ENCODE data around the gene EMC9. TPM values are rescaled to one million over a fixed set of nuclear protein-coding genes. Genes with fewer than 3 reads are reported as not detected.

Gene EMC9
- total and polyA plus RNA-seq, 8 donors: 13.5 to 24.3 (median 22.5) TPM

DNA sequence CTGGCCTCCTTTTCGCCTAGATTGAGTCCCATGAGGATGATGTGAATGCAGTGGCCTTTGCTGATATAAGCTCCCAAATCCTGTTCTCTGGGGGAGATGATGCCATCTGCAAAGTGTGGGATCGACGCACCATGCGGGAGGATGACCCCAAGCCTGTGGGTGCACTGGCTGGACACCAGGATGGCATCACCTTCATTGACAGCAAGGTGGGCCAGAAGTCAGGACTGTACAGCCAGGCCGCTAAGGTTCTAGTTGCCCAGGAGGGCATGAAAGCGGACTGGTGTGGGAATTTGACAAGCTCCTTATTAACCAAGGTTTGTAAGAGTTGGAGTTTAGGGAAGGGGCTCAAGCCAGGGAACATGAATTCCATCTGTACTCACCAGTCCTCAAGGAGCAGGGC lies 21.7 kb downstream of the EMC9 start:
- ATAC-seq (no peak), DNase-seq (peak in 1 of 4 donors; percentile 22)
- Histone ChIP-seq H3K9me3 (no peaks in the 10 kb centered on the region), H3K36me3 (peaks cover 0 to 77% of the 10 kb centered on the region in 2 donors), H3K27me3 (no peaks in the 10 kb centered on the region), H3K4me1 (peaks cover 6 to 22% of the 10 kb centered on the region in 2 donors), H3K4me3 (no peak overlapping the region), H3K27ac (no peak overlapping the region)
- intact Hi-C loops (cut with DNase I): no loop called here
- no peak for TF ChIP-seq CTCF (IDR thresholded peaks at IDR 0.05)

GRCh38 chr14:24117179-24117578 lies 24.2 kb downstream of the EMC9 start:
- H3K27ac ChIP-seq: no peak overlapping the region
- no peak overlapping the region for H3K4me3 ChIP-seq
- H3K36me3 ChIP-seq: peaks cover 0 to 53% of the 10 kb centered on the region in 2 donors
- TF ChIP-seq CTCF (IDR thresholded peaks at IDR 0.05): no peak
- H3K9me3 ChIP-seq: no peaks in the 10 kb centered on the region
- intact Hi-C loops (cut with DNase I): no loop called here
- H3K4me1 ChIP-seq: peaks cover 6 to 28% of the 10 kb centered on the region in 2 donors
- DNase-seq: peak in 1 of 4 donors; percentile 63
- no peaks in the 10 kb centered on the region for H3K27me3 ChIP-seq
- no peak for ATAC-seq

- H3K4me3 ChIP-seq: peak overlapping the region; percentile 60 to 88
- H3K4me1 ChIP-seq: peaks cover 6 to 28% of the 10 kb centered on the region in 2 donors
- H3K9me3 ChIP-seq: no peaks in the 10 kb centered on the region
- H3K36me3 ChIP-seq: peaks cover 0 to 44% of the 10 kb centered on the region in 2 donors
- intact Hi-C loops (cut with DNase I): no loop called here
- ATAC-seq (no peak), DNase-seq (no peak)
- no peak for TF ChIP-seq CTCF (IDR thresholded peaks at IDR 0.05)
- no peaks in the 10 kb centered on the region for H3K27me3 ChIP-seq
- no peak overlapping the region for H3K27ac ChIP-seq
Observed at GRCh38 chr14:24116128-24116814, 25.1 kb downstream of the EMC9 start.

GRCh38 chr14:24115422-24116127 lies 25.8 kb downstream of the EMC9 start:
- Histone ChIP-seq H3K4me1 (peaks cover 6 to 29% of the 10 kb centered on the region in 2 donors), H3K9me3 (no peaks in the 10 kb centered on the region), H3K27me3 (no peaks in the 10 kb centered on the region), H3K36me3 (peaks cover 0 to 37% of the 10 kb centered on the region in 2 donors), H3K4me3 (peak overlapping the region; percentile 60 to 88), H3K27ac (peak overlapping the region; percentile 99 to 100)
- intact Hi-C loops (cut with DNase I): no loop called here
- TF ChIP-seq CTCF (IDR thresholded peaks at IDR 0.05): no peak
- peak in 1 of 4 donors; percentile 72 for DNase-seq
- no peak for ATAC-seq
